Liver (tissue), 9 donors: ENCODE results near the gene SAC3D1. TPM values are rescaled to one million over a fixed set of nuclear protein-coding genes. Genes with fewer than 3 reads are reported as not detected.

Source experiments
- DNase-seq: peaks from one replicate; pipeline ENCODE4 v3.0.0-alpha.2; 2017; ENCODE audit warnings: low spot score
- H3K27ac ChIP-seq, 2 donors: one replicate each; pipeline ENCODE4 v1.7.0; 2013; ENCODE audit warnings: inconsistent platforms in 2 of 2, low read length in 2 of 2, control low read depth in 1 of 2, low read depth in 1 of 2, mild to moderate bottlenecking in 1 of 2
- H3K27me3 ChIP-seq, 4 donors: one replicate each; pipeline versions ENCODE4 v1.6.1 to v1.7.0; 2013; ENCODE audit warnings: low read length in 3 of 4, inconsistent platforms in 1 of 4, mild to moderate bottlenecking in 1 of 4, moderate library complexity in 1 of 4; ENCODE audit not compliant: control insufficient read depth in 4 of 4, insufficient read depth in 4 of 4
- H3K36me3 ChIP-seq, 4 donors: one replicate each; pipeline versions ENCODE4 v1.6.1 to v1.7.0; 2013; ENCODE audit warnings: low read length in 3 of 4, mild to moderate bottlenecking in 3 of 4, low read depth in 1 of 4, moderate library complexity in 1 of 4; ENCODE audit not compliant: control insufficient read depth in 4 of 4, insufficient read depth in 3 of 4
- H3K4me1 ChIP-seq, 4 donors: one replicate each; pipeline versions ENCODE4 v1.6.1 to v1.7.0; 2013; ENCODE audit warnings: low read length in 3 of 4, mild to moderate bottlenecking in 3 of 4, moderate library complexity in 1 of 4; ENCODE audit not compliant: control insufficient read depth in 4 of 4, insufficient read depth in 4 of 4
- H3K4me3 ChIP-seq, 3 donors: one replicate each; pipeline versions ENCODE4 v1.6.1 to v1.7.0; 2013; ENCODE audit warnings: low read length in 3 of 3, control low read depth in 1 of 3, low read depth in 1 of 3, mild to moderate bottlenecking in 1 of 3
- H3K9ac ChIP-seq, 2 donors: one replicate each; pipeline ENCODE4 v1.7.0; 2013; ENCODE audit warnings: low read length in 2 of 2, mild to moderate bottlenecking in 2 of 2, moderate library complexity in 2 of 2, control low read depth in 1 of 2, low read depth in 1 of 2
- H3K9me3 ChIP-seq, 4 donors: one replicate each; pipeline versions ENCODE4 v1.6.1 to v1.7.0; 2013; ENCODE audit warnings: low read length in 3 of 4; ENCODE audit not compliant: control insufficient read depth in 4 of 4
- EGR1 ChIP-seq, 2 donors: IDR thresholded peaks; 2 replicates each; pipeline ENCODE4 v1.6.1; 2016 to 2018; ENCODE audit warnings: antibody characterized with exemption in 2 of 2, low read depth in 2 of 2
- HNF4A ChIP-seq, 2 donors: conservative IDR thresholded peaks; 2 replicates each; pipeline ENCODE4 v1.6.1; 2016; ENCODE audit warnings: antibody characterized with exemption in 2 of 2, mild to moderate bottlenecking in 2 of 2
- HNF4G ChIP-seq: IDR thresholded peaks from 2 replicates; pipeline ENCODE4 v1.6.1; 2016; ENCODE audit warnings: antibody characterized with exemption
- JUND ChIP-seq, 2 donors: IDR thresholded peaks; 2 replicates each; pipeline ENCODE4 v1.6.1; 2016; ENCODE audit warnings: antibody characterized with exemption in 2 of 2
- MAX ChIP-seq: IDR thresholded peaks from 2 replicates; pipeline ENCODE4 v1.6.1; 2016; ENCODE audit warnings: antibody characterized with exemption
- NR2F2 ChIP-seq: IDR thresholded peaks from 2 replicates; pipeline ENCODE4 v1.6.1; 2016; ENCODE audit warnings: antibody characterized with exemption
- REST ChIP-seq: IDR thresholded peaks from 2 replicates; pipeline ENCODE4 v1.6.1; 2016; ENCODE audit warnings: antibody characterized with exemption, mild to moderate bottlenecking
- RXRA ChIP-seq, 2 donors: IDR thresholded peaks; 2 replicates each; pipeline ENCODE4 v1.6.1; 2017 to 2018; ENCODE audit warnings: antibody characterized with exemption in 2 of 2, mild to moderate bottlenecking in 1 of 2
- SP1 ChIP-seq: IDR thresholded peaks from 2 replicates; pipeline ENCODE4 v1.6.1; 2018; ENCODE audit warnings: antibody characterized with exemption, mild to moderate bottlenecking
- TAF1 ChIP-seq: conservative IDR thresholded peaks from 2 replicates; pipeline ENCODE4 v1.6.1; 2016; ENCODE audit warnings: antibody characterized with exemption, mild to moderate bottlenecking
- YY1 ChIP-seq: IDR thresholded peaks from 2 replicates; pipeline ENCODE4 v1.6.1; 2016; ENCODE audit warnings: antibody characterized with exemption, mild to moderate bottlenecking
- WGBS: extraction: QIAGEN DNeasy Blood & Tissue Kit; methylation state at CpG from one replicate; pipeline ENCODE4 v1.1.7; 2013; 5-methylcytosine and 5-hydroxymethylcytosine counted together
- polyA plus RNA-seq, 2 donors: library from polyadenylated mRNA; stranded (reverse) in 1 of 2; unstranded in 1 of 2; fragments of 200-250 nt in 1 of 2; fragments of >200 nt in 1 of 2; fragmentation: Nextera tagmentation in 1 of 2; extraction: Ambion mirVana in 1 of 2; gene quantifications; one replicate each; pipeline versions ENCODE4 v1.2.1 to v1.2.3, GENCODE V29; 2013 to 2015
- total RNA-seq, 2 donors: library from RNA; depleted of rRNA; stranded (reverse); fragments of >200 nt; gene quantifications; one replicate each; pipeline ENCODE4 v1.2.3, GENCODE V29; 2014
- TF ChIP-seq, protein P1 (sequence below): IDR thresholded peaks from 2 replicates; pipeline ENCODE4 v1.6.1; 2016; ENCODE audit warnings: antibody characterized with exemption
- TF ChIP-seq, protein P2 (sequence below): IDR thresholded peaks from 2 replicates; pipeline ENCODE4 v1.6.1; 2016; ENCODE audit warnings: antibody characterized with exemption
- TF ChIP-seq, protein P3 (sequence below): fragments of 150-350 bp; IDR thresholded peaks from 2 replicates; pipeline ENCODE4 v1.5.1; 2017; ENCODE audit warnings: improper control_type of control experiment, low read depth, low read length; ENCODE audit not compliant: missing input control
- donor health status: healthy.
- donor health status: healthy.
- donor health status: healthy.
- donor health status: healthy.
- donor health status: healthy.

The SAC3D1 gene
- total and polyA plus RNA-seq, 4 donors, result 3.8 to 7.9 (median 6.8) TPM

DNA sequence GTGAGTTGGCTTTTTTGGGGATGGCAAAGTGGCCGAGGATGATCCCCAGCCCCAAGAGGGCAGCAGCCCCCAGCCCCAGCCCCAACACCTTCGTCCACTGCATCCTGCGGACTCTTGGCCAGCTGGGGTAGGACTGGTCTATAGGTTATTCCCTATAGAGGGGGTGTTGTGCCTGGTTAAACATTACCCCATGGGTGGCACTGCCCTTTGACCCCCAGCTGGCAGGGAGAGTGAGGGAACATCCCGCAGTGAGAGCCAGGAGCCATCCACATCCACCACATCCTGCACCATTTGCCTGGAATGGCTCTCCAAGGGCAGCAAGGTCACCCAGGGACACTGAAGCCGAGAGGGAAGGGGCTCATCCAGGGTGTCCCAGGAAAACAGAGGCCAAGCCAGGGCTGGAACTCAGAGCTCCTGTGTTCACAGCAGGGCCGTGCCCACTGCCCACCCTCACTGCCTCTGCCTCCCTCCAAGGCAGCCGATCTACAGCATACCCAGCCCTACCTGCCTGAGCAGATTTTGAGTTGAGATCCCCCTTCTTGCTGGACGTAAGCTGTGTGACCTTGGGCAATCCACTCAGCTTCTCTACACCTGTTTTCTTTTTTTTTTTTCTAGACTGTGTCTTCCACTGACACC lies 17.5 kb downstream of the SAC3D1 start, which contains the start of gene NAALADL1:
NAALADL1 (minus strand) TSS at position 135 of the 636 bp plus-strand sequence; CDS start at position 103, 32 bp downstream.
- 75% methylated on average over 8 of the region's 8 CpGs for WGBS
- TF ChIP-seq YY1, result no peak
- Histone ChIP-seq H3K9me3 (no peaks in the 10 kb centered on the region), H3K36me3 (no peaks in the 10 kb centered on the region), H3K27ac (no peak within 1 kb of the TSS), H3K4me1 (peaks cover 0 to 4% (median 1%) of the 10 kb centered on the region in 4 donors), H3K9ac (no peak within 1 kb of the TSS), H3K4me3 (no peak within 1 kb of the TSS), H3K27me3 (no peaks in the 10 kb centered on the region)
- no peak for DNase-seq

DNA sequence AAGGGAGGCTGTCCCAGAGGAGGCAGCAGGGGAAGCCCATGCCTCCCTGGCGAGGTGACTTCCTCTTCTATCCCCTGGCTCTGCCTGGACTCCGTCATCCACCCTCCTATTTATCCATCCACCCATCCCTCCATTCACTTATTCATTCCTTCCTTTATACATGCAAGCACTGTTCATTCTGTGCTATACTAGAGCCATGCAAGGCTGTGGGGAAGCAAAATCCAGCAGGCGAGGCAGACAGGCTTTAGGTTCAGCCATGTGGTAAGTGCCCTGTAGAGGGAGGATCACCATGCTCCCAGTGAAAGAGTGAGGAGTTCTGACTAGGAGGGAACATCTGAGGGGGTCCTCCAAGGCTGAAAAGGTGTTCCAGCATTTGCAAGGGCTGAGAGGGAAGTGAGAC lies 18.5 kb downstream of the SAC3D1 start:
- Histone ChIP-seq H3K36me3 (no peaks in the 10 kb centered on the region), H3K9me3 (no peaks in the 10 kb centered on the region), H3K9ac (no peak overlapping the region), H3K4me3 (no peak overlapping the region), H3K27me3 (no peaks in the 10 kb centered on the region), H3K27ac (no peak overlapping the region), H3K4me1 (peaks cover 0 to 4% (median 1%) of the 10 kb centered on the region in 4 donors)
- 91% methylated on average over 3 of the region's 3 CpGs for WGBS
- TF ChIP-seq RXRA (IDR thresholded peaks at IDR 0.05), result no peak
- TF ChIP-seq, protein P1, sequence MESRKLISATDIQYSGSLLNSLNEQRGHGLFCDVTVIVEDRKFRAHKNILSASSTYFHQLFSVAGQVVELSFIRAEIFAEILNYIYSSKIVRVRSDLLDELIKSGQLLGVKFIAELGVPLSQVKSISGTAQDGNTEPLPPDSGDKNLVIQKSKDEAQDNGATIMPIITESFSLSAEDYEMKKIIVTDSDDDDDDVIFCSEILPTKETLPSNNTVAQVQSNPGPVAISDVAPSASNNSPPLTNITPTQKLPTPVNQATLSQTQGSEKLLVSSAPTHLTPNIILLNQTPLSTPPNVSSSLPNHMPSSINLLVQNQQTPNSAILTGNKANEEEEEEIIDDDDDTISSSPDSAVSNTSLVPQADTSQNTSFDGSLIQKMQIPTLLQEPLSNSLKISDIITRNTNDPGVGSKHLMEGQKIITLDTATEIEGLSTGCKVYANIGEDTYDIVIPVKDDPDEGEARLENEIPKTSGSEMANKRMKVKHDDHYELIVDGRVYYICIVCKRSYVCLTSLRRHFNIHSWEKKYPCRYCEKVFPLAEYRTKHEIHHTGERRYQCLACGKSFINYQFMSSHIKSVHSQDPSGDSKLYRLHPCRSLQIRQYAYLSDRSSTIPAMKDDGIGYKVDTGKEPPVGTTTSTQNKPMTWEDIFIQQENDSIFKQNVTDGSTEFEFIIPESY, result no peak
- no peak for TF ChIP-seq JUND (IDR thresholded peaks at IDR 0.05)
- no peak for TF ChIP-seq EGR1 (IDR thresholded peaks at IDR 0.05; ENCODE audit: low read depth in 2 of 2)
- TF ChIP-seq, protein P2, sequence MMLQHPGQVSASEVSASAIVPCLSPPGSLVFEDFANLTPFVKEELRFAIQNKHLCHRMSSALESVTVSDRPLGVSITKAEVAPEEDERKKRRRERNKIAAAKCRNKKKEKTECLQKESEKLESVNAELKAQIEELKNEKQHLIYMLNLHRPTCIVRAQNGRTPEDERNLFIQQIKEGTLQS, result no peak
- no peak for TF ChIP-seq HNF4G
- no peak for DNase-seq

DNA sequence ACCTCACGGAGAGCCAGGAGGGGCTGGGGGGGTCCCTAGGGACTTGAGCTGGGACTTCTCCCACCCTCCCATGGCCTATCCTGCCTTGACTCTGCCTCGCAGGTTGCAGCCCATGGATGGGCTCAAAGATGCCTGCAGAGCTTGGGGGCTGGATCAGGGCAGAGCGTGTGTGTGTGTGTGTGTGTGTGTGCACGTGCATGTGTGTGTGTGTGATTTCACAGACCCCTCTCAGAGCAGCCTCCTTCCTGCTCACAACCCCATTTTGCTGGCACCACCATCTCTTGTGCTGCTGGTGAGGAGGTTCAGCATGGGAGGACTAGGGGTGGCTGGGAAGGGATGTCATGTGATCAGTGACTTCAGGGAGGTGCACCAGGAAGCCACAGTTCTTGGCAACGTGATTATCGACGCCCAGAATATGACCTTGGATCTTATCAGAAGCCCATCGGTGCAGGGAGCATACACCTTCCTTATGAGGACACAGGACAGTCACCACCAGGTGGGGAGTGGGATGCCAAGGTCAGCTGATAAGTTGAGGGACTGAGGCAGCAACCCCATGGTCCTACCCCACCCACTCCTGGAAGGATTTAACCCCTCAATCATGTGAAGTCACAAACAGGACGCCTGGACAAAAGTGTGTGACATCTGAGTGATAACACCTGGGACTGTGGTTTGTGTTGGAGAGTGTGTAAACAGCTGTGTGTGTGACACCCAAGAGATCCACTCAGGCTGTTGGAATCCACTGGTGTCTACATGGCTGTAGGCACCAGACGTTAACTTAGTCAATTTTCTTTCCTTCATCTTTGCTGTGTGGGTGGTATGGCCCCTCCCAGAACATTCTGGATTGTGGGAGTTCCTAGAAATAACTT lies 19.2 kb downstream of the SAC3D1 start:
- no peaks in the 10 kb centered on the region for H3K27me3 ChIP-seq
- H3K36me3 ChIP-seq, result no peaks in the 10 kb centered on the region
- no peak overlapping the region for H3K9ac ChIP-seq
- H3K9me3 ChIP-seq, result no peaks in the 10 kb centered on the region
- H3K4me3 ChIP-seq, result no peak overlapping the region
- H3K27ac ChIP-seq, result no peak overlapping the region
- 66% methylated on average over 10 of the region's 10 CpGs for WGBS
- peaks cover 0 to 4% (median 1%) of the 10 kb centered on the region in 4 donors for H3K4me1 ChIP-seq
- DNase-seq, result no peak
- TF ChIP-seq, protein P2, result no peak
- TF ChIP-seq, protein P1, result no peak
- TF ChIP-seq NR2F2 (no peak), EGR1 (IDR thresholded peaks at IDR 0.05; ENCODE audit: low read depth in 2 of 2) (no peak), REST (no peak), MAX (no peak), SP1 (no peak), HNF4A (conservative IDR thresholded peaks at IDR 0.05) (no peak), YY1 (no peak), TAF1 (no peak), JUND (IDR thresholded peaks at IDR 0.05) (no peak)
- TF ChIP-seq, protein P3, sequence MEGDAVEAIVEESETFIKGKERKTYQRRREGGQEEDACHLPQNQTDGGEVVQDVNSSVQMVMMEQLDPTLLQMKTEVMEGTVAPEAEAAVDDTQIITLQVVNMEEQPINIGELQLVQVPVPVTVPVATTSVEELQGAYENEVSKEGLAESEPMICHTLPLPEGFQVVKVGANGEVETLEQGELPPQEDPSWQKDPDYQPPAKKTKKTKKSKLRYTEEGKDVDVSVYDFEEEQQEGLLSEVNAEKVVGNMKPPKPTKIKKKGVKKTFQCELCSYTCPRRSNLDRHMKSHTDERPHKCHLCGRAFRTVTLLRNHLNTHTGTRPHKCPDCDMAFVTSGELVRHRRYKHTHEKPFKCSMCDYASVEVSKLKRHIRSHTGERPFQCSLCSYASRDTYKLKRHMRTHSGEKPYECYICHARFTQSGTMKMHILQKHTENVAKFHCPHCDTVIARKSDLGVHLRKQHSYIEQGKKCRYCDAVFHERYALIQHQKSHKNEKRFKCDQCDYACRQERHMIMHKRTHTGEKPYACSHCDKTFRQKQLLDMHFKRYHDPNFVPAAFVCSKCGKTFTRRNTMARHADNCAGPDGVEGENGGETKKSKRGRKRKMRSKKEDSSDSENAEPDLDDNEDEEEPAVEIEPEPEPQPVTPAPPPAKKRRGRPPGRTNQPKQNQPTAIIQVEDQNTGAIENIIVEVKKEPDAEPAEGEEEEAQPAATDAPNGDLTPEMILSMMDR, result no peak
